Suppressor macrophage (primary cell): ENCODE measurements around the gene SDK2.

Experiments
- DNase-seq, 4 experiments: peaks; one replicate each; pipeline ENCODE4 v3.0.0-alpha.2; 2020 to 2022

SDK2 gene

DNA sequence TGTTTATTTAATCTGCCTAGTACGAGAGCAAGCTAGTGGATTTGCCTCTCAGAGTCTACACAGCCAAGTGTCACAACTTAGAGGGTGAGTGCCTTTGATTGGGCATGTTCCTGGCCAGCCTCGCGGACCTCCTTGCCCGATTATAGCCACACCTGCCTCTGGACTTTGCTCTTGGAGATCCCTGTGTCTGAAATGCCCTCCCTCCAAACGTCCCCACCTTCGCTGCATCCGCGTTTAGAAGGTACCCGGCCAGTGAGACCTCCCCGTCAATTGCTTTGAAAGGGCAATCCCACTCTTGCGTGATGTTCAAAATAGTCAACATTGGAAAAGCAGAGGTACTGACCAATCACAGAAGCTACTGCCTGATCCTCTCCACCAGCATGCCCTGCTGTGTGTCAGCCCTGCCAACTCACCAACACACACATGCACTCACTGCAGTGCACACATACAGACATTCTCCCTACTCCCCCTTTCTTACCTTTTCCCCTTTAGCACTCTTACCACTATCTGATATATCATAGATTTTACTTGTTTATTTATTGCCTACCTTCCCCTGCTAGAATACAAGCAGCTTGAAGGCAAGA is 6.5 kb upstream of the SDK2 start:
- DNase-seq: no peak

GRCh38 chr17:73650140-73650539 is 5.9 kb upstream of the SDK2 start:
- peak in 2 of 4 experiments; percentile 14 to 20 for DNase-seq

GRCh38 chr17:73648974-73649373 is 4.7 kb upstream of the SDK2 start:
- no peak for DNase-seq

DNA sequence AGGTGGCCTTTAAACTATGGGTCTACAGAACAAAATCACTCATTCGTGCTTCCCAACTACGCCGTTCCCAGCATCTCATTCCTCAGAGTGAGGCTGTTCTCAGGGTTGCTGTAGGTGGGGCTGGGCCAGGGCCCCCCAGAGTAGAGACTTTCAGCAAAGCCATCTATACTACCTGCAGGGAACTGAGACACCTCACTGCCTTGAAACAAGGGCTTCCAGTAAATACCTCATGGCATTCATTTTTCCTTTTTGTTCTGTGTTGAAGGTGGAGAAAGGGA is 4.2 kb upstream of the SDK2 start:
- no peak for DNase-seq

DNA sequence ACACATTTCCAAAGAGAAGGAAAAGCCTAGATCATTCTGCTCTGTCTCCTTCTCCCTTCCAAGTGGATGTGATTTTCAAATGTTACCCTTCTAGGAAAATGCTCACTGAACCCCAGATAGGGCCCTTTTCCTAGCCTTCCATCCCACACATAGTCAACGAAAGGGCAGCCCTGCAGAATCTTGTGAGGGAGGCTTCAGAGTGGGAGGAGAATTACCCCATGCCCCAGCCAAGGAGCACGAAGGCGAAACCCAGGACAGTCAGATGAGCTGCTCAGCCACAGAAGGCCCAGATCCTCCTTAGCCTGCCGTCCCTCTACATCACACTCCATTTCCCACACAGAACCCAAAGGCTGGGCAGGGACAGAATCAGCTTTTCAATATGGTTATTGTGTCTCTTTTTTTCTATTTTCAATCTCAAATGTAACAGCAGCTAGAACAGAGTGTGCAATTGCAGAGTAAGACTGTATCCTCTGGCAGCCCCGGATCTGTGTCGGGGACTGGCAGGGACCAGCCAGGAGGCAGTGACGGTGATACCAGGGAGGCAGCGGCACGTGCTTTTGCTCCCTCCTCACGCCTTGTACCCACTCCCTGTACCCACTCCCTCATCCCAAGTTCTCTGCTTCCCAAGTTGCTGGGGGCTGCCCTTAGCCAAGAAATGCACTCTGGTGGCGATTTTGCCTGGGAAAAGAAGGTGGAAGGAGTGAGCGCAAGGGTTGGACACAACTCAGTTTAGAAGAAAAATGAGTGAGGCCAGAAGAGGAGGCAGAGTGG is 3.7 kb upstream of the SDK2 start:
- DNase-seq: peak in 3 of 4 experiments; percentile 8 to 25 (median 16)

- no peak for DNase-seq
These were observed 3.1 kb upstream of the SDK2 start for GRCh38 chr17:73647301-73647695.

DNA sequence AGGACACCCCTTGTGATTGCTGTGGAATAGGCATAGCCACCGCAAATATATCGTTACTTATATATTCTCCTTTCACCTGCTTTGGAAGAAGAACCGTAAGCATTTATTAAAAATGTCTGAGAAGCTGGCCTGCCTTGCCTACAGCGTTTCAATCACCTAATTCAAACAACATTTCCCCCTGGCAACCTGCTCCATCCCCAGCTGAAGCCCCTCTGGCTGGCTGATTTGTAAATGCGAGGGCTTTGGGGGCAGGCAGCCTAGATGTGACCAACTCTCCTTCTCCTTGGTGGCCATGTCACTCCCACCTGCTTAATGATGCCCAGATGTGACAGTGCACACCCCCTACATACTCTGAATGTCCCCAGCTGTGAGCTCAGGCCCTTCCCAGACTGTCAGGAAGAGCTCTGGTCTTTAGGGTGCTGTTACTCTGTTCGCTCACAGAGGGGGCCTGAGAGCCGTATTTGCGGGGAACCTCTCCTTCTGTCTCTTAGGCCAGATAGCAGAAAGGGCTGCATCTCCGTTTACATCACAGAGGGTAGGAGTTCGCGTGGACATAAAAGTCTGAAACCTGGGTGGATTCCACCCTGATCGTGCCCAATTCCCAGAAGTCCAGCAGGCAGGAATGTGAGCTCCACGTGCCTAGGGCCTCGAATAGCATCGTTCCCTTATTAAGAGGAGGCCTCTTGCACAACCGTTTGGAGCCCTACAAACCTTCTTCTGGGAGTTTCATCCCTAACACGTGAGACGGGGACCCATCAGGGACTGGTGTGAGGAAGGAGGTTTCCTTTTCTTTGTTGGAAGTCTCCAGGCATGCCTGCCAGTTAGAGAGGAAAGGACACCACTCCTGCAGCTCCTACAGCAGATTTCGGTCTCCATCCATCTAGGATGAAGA is 2.4 kb upstream of the SDK2 start:
- peak in 2 of 4 experiments; percentile 24 to 41 for DNase-seq

- peak in 3 of 4 experiments; percentile 29 to 51 (median 44) for DNase-seq
These were observed 1.0 kb upstream of the SDK2 start for GRCh38 chr17:73645050-73645871.

DNA sequence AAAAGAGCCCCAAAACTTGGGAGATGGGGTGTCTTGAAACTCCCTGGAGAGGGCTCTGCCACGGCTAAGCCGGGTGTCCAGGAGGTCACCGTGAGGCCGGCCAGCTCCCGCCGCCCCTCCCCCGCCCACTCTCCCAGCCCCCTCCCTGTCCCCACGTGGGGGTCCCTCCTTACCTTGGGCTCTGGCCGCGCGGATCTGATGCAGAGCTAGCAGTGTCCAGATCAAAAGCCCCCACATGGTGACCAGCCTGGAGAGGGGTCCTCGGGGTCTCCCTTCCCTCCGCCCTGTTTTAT is 447 bp downstream of the SDK2 start:
- no peak for DNase-seq

GRCh38 chr17:73643001-73643851 is 1.0 kb downstream of the SDK2 start:
- DNase-seq: peak in 3 of 4 experiments; percentile 24 to 43 (median 43)

DNA sequence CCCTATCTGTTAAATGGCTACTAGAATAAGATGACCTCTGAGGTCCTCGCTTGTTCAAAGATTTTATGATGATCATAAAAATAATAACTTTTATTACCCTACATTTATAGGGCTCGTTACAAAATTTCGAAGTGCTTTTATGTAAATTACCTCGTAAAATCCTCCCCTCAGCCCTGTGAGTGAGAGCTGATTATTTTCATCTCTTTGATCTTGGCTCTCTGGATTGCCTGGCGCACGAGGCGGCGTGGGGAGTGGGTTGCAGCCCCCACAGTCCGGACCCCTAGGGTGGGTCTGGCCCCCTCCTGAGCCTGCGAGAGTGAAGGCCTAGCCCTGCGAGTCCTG is 1.6 kb downstream of the SDK2 start:
- no peak for DNase-seq

GRCh38 chr17:73641826-73642600 is 2.2 kb downstream of the SDK2 start:
- DNase-seq: peak in 2 of 4 experiments; percentile 10 to 13

GRCh38 chr17:73640691-73641090 is 3.6 kb downstream of the SDK2 start:
- no peak for DNase-seq

GRCh38 chr17:73639932-73640331 is 4.3 kb downstream of the SDK2 start:
- DNase-seq: no peak

GRCh38 chr17:73639322-73639721 is 4.9 kb downstream of the SDK2 start:
- DNase-seq: no peak

DNA sequence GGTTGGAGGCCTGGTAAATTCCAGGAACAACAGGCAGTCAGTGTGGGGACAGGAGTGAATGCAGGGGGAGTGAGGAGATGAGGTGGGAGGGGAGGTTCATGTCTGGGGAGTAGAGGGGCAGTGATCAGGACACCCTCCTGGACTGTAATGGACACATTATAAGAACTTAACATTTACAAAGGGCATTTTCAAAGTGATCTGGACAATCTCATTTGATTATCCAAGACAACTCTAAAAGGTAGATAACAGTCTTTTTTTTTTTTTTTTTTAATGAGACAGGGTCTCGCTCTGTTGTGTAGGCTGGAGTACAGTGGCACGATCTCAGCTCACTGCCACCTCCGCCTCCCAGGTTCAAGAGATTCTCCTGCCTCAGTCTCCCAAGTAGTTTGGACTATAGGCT is 5.7 kb downstream of the SDK2 start:
- DNase-seq: no peak

GRCh38 chr17:73637866-73638265 is 6.4 kb downstream of the SDK2 start:
- no peak for DNase-seq

GRCh38 chr17:73635101-73635817 is 9.0 kb downstream of the SDK2 start:
- DNase-seq: no peak

DNA sequence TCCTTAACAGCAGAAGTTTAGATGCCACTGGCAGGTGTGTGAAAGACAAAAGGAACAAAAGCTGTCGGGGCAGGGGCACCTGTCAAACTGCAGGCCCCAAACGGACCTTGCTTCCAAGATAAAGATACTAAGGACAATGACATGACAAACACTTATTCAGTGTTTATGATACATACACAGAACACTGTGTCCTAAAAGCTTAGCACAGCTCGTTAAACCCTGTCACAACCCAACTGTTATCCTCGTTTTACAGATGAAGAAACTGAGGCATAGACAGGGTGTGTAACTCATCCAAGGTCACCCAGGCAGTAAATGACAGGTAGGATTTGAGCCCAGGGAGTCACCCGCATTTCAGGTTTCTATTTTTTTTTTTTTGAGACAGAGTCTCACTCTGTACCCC is 9.6 kb downstream of the SDK2 start:
- no peak for DNase-seq

DNA sequence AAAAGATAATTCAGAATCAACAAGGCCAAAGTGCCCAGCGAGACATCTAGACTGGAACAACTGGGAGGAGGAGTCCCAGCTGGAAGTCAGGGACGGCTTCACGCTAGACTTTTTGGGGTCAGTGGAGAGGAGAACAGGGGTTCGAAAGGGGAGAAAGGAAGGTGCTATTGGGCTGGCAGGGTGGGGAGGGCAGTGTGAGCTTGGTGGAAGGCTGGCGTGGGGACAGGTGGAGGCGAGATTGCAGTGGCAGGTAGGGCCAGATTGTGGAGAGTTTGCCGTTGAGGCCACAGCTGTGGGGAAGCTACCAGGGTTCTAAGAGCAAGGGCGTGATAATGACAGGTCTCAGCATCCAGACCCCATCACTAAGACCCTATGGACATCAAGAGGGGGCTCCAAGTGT is 10.5 kb downstream of the SDK2 start:
- DNase-seq: no peak

DNA sequence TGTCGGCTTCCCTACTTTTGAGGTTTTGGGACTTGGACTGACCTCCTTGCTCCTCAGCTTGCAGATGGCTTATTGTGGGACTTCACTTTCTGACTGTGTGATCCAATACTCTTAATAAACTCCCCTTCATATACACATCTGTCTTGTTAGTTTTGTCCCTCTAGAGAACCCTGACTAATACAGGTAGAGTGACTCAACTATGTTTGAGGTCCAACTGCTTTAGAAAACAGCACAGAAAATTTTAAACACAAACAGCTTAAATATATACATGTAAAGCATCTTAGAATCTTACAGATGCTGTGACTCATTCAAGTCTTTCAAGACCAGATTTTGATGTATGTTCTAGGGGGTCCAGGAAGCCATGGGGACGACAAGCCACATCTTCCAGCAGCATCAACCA is 11.7 kb downstream of the SDK2 start:
- no peak for DNase-seq
